Measurements from ENCODE around the gene AP2B1.

- TF ChIP-seq, protein P1, sequence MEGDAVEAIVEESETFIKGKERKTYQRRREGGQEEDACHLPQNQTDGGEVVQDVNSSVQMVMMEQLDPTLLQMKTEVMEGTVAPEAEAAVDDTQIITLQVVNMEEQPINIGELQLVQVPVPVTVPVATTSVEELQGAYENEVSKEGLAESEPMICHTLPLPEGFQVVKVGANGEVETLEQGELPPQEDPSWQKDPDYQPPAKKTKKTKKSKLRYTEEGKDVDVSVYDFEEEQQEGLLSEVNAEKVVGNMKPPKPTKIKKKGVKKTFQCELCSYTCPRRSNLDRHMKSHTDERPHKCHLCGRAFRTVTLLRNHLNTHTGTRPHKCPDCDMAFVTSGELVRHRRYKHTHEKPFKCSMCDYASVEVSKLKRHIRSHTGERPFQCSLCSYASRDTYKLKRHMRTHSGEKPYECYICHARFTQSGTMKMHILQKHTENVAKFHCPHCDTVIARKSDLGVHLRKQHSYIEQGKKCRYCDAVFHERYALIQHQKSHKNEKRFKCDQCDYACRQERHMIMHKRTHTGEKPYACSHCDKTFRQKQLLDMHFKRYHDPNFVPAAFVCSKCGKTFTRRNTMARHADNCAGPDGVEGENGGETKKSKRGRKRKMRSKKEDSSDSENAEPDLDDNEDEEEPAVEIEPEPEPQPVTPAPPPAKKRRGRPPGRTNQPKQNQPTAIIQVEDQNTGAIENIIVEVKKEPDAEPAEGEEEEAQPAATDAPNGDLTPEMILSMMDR (IDR thresholded peaks at IDR 0.05 in 2 of 3, conservative IDR thresholded peaks at IDR 0.05 in 1 of 3; ENCODE audit: borderline replicate concordance in 1 of 3, insufficient read depth in 1 of 3, low read depth in 2 of 3, low read length in 2 of 3): no peak
- TF ChIP-seq SP1 (IDR thresholded peaks at IDR 0.05; ENCODE audit: low read depth) (no peak), REST (IDR thresholded peaks at IDR 0.05; ENCODE audit: low read depth) (no peak), EZH2 (IDR thresholded peaks at IDR 0.05) (no peak), RAD21 (IDR thresholded peaks at IDR 0.05; ENCODE audit: low read depth) (no peak), MAX (IDR thresholded peaks at IDR 0.05) (no peak)
Measured at GRCh38 chr17:35597604-35598003, 10.5 kb downstream of the AP2B1 start.
